KMS-11 (cell line): ENCODE results near the gene BAIAP2L1.

Experiments
- H2AFZ ChIP-seq: fragments of 200-600 bp; sonication (generic); 2 replicates; pipeline ENCODE4 v1.6.1; 2016; ENCODE audit warnings: antibody characterized with exemption, mixed run types, low read depth
- H3K27ac ChIP-seq: fragments of 200-600 bp; sonication (generic); 2 replicates; pipeline ENCODE4 v1.6.1; 2016; ENCODE audit warnings: mild to moderate bottlenecking, mixed run types
- H3K27me3 ChIP-seq: fragments of 200-600 bp; sonication (generic); 2 replicates; pipeline ENCODE4 v1.6.1; 2017; ENCODE audit warnings: mild to moderate bottlenecking, low read depth, mixed run types, moderate library complexity; ENCODE audit not compliant: insufficient read depth
- H3K36me3 ChIP-seq: fragments of 200-600 bp; sonication (generic); 2 replicates; pipeline ENCODE4 v1.6.1; 2017; ENCODE audit warnings: mild to moderate bottlenecking, mixed run types; ENCODE audit not compliant: insufficient read depth
- H3K4me1 ChIP-seq: fragments of 200-600 bp; sonication (generic); 2 replicates; pipeline ENCODE4 v1.6.1; 2016; ENCODE audit warnings: mild to moderate bottlenecking, low read depth, mixed run types; ENCODE audit not compliant: poor library complexity, severe bottlenecking
- H3K4me2 ChIP-seq: fragments of 200-600 bp; sonication (generic); 2 replicates; pipeline ENCODE4 v1.7.0; 2016; ENCODE audit warnings: mild to moderate bottlenecking, mixed run types
- H3K4me3 ChIP-seq: fragments of 200-600 bp; sonication (generic); IDR thresholded peaks from 2 replicates; pipeline ENCODE4 v1.6.1; 2017; ENCODE audit warnings: low read depth, low read length, mixed read lengths; ENCODE audit not compliant: insufficient read depth
- H3K79me2 ChIP-seq: fragments of 200-600 bp; sonication (generic); 2 replicates; pipeline ENCODE4 v1.6.1; 2016; ENCODE audit warnings: low read depth, mixed run types; ENCODE audit not compliant: insufficient read depth
- H3K9ac ChIP-seq: fragments of 200-600 bp; sonication (generic); 2 replicates; pipeline ENCODE4 v1.6.1; 2016; ENCODE audit warnings: mild to moderate bottlenecking, mixed run types
- H4K20me1 ChIP-seq: fragments of 200-600 bp; sonication (generic); 2 replicates; pipeline ENCODE4 v1.6.1; 2016; ENCODE audit warnings: mild to moderate bottlenecking, mixed run types; ENCODE audit not compliant: insufficient read depth
- CTCF ChIP-seq: fragments of 200-600 bp; sonication (generic); conservative IDR thresholded peaks from 2 replicates; pipeline ENCODE4 v1.6.1; 2017; ENCODE audit warnings: low read depth, mild to moderate bottlenecking, antibody characterized with exemption, low read length, moderate library complexity, mixed read lengths

BAIAP2L1 gene

GRCh38 chr7:98266840-98267239 is 134.1 kb downstream of the BAIAP2L1 start:
- Histone ChIP-seq H2AFZ (no peak overlapping the region), H3K9ac (no peak overlapping the region), H3K79me2 (no peaks in the 10 kb centered on the region), H4K20me1 (no peaks in the 10 kb centered on the region), H3K36me3 (no peaks in the 10 kb centered on the region), H3K27ac (no peak overlapping the region), H3K4me2 (no peak overlapping the region), H3K27me3 (no peaks in the 10 kb centered on the region), H3K4me3 (no peak overlapping the region), H3K4me1 (no peaks in the 10 kb centered on the region)
- TF ChIP-seq CTCF: peak; percentile 36; the same call in 1 of the 2 replicates

- no peak overlapping the region for H3K9ac ChIP-seq
- H3K79me2 ChIP-seq: no peaks in the 10 kb centered on the region
- no peaks in the 10 kb centered on the region for H3K36me3 ChIP-seq
- H3K4me3 ChIP-seq: no peak overlapping the region
- H3K27me3 ChIP-seq: no peaks in the 10 kb centered on the region
- H2AFZ ChIP-seq: no peak overlapping the region
- no peak overlapping the region for H3K27ac ChIP-seq
- no peak for TF ChIP-seq CTCF
- no peak overlapping the region for H3K4me2 ChIP-seq
- H4K20me1 ChIP-seq: no peaks in the 10 kb centered on the region
- no peaks in the 10 kb centered on the region for H3K4me1 ChIP-seq
Observed at GRCh38 chr7:98265841-98266271, 135.0 kb downstream of the BAIAP2L1 start.

- Histone ChIP-seq H3K9ac (no peak overlapping the region), H2AFZ (no peak overlapping the region), H3K36me3 (no peaks in the 10 kb centered on the region), H3K79me2 (peaks cover 9% of the 10 kb centered on the region; the same call in 1 of the 2 replicates), H3K4me2 (no peak overlapping the region), H3K27ac (no peak overlapping the region), H3K4me3 (no peak overlapping the region), H3K4me1 (peaks cover 6% of the 10 kb centered on the region), H3K27me3 (no peaks in the 10 kb centered on the region), H4K20me1 (no peaks in the 10 kb centered on the region)
- TF ChIP-seq CTCF: no peak
Observed at GRCh38 chr7:98257701-98258100, 143.2 kb downstream of the BAIAP2L1 start.

GRCh38 chr7:98256431-98256830 is 144.5 kb downstream of the BAIAP2L1 start:
- TF ChIP-seq CTCF: no peak
- no peak overlapping the region for H3K27ac ChIP-seq
- H3K79me2 ChIP-seq: peaks cover 14% of the 10 kb centered on the region; the same call in 1 of the 2 replicates
- H4K20me1 ChIP-seq: no peaks in the 10 kb centered on the region
- peaks cover 8% of the 10 kb centered on the region for H3K4me1 ChIP-seq
- H3K27me3 ChIP-seq: no peaks in the 10 kb centered on the region
- no peak overlapping the region for H3K4me2 ChIP-seq
- no peak overlapping the region for H3K4me3 ChIP-seq
- H3K36me3 ChIP-seq: no peaks in the 10 kb centered on the region
- no peak overlapping the region for H3K9ac ChIP-seq
- no peak overlapping the region for H2AFZ ChIP-seq
